SK-N-SH (cell line): ENCODE data around the gene CNBP.

ENCODE experiments used
- CTCF ChIP-seq: fragments of 200-600 bp; sonication (generic); IDR thresholded peaks from 2 replicates; pipeline ENCODE4 v1.6.1; 2017; ENCODE audit warnings: antibody characterized with exemption, mild to moderate bottlenecking, moderate library complexity
- FOSL2 ChIP-seq: IDR thresholded peaks from 2 replicates; pipeline ENCODE4 v1.4.0; 2012; ENCODE audit warnings: low read depth, mild to moderate bottlenecking, moderate library complexity, borderline replicate concordance
- NRF1 ChIP-seq: IDR thresholded peaks from 2 replicates; pipeline ENCODE4 v1.6.1; 2012; ENCODE audit warnings: low read depth, mild to moderate bottlenecking, low read length
- POLR2AphosphoS5 ChIP-seq: IDR thresholded peaks from 2 replicates; pipeline ENCODE4 v1.6.1; 2012; ENCODE audit warnings: low read depth, low read length
- SMC3 ChIP-seq: IDR thresholded peaks from 2 replicates; pipeline ENCODE4 v1.6.1; 2012; ENCODE audit warnings: low read depth, low read length, improper control_type of control experiment
- TAF1 ChIP-seq: IDR thresholded peaks from 2 replicates; pipeline ENCODE4 v1.6.1; 2012; ENCODE audit warnings: low read depth, mild to moderate bottlenecking, low read length, moderate library complexity, borderline replicate concordance
- USF1 ChIP-seq: IDR thresholded peaks from 2 replicates; pipeline ENCODE4 v1.4.0; 2012; ENCODE audit warnings: low read depth, borderline replicate concordance
- TF ChIP-seq, protein P1 (sequence below): IDR thresholded peaks from 2 replicates; pipeline ENCODE4 v1.6.1; 2012; ENCODE audit warnings: mild to moderate bottlenecking, low read depth, low read length, moderate library complexity

GRCh38 chr3:129199366-129199765 lies 15.7 kb upstream of the CNBP start:
- TF ChIP-seq CTCF (no peak), NRF1 (no peak), POLR2AphosphoS5 (no peak), TAF1 (no peak), SMC3 (no peak), FOSL2 (no peak), USF1 (no peak)
- TF ChIP-seq, protein P1, sequence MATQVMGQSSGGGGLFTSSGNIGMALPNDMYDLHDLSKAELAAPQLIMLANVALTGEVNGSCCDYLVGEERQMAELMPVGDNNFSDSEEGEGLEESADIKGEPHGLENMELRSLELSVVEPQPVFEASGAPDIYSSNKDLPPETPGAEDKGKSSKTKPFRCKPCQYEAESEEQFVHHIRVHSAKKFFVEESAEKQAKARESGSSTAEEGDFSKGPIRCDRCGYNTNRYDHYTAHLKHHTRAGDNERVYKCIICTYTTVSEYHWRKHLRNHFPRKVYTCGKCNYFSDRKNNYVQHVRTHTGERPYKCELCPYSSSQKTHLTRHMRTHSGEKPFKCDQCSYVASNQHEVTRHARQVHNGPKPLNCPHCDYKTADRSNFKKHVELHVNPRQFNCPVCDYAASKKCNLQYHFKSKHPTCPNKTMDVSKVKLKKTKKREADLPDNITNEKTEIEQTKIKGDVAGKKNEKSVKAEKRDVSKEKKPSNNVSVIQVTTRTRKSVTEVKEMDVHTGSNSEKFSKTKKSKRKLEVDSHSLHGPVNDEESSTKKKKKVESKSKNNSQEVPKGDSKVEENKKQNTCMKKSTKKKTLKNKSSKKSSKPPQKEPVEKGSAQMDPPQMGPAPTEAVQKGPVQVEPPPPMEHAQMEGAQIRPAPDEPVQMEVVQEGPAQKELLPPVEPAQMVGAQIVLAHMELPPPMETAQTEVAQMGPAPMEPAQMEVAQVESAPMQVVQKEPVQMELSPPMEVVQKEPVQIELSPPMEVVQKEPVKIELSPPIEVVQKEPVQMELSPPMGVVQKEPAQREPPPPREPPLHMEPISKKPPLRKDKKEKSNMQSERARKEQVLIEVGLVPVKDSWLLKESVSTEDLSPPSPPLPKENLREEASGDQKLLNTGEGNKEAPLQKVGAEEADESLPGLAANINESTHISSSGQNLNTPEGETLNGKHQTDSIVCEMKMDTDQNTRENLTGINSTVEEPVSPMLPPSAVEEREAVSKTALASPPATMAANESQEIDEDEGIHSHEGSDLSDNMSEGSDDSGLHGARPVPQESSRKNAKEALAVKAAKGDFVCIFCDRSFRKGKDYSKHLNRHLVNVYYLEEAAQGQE, result no peak
